HG02759 (cell line): Measurements from ENCODE around the gene FLAD1.
"Not testable (repeated sequence)": the region's sequence is repeated elsewhere in the genome, so short reads cannot be mapped to it uniquely, and the experiment has no call there.

Experiments used
- ATAC-seq: cut with Tn5 transposase; IDR thresholded peaks from one replicate; pipeline ENCODE4 v1.9.1; 2021; ENCODE audit warnings: mild to moderate bottlenecking, moderate library complexity; ENCODE audit not compliant: unreplicated experiment

Gene FLAD1

DNA sequence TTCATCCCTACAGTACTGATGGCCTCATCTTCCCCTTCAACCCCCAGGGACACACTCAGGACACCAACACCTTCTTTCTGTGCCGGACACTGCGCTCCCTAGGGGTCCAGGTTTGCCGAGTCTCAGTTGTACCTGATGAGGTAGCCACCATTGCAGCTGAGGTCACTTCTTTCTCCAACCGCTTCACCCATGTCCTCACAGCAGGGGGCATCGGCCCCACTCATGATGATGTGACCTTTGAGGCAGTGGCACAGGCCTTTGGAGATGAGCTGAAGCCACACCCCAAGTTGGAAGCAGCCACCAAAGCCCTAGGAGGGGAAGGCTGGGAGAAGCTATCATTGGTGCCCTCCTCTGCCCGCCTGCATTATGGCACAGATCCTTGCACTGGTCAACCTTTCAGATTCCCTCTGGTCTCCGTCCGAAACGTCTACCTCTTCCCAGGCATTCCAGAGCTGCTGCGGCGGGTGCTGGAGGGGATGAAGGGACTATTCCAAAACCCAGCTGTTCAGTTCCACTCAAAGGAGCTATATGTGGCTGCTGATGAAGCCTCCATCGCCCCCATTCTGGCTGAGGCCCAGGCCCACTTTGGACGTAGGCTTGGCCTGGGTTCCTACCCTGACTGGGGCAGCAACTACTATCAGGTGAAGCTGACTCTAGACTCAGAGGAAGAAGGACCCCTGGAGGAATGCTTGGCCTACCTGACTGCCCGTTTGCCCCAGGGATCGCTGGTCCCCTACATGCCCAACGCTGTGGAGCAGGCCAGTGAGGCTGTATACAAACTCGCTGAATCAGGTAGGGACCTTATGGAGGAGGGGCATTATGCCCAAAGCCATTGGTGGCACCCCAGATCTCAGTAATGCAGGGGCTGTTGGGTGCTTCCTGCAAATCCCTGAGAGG is 5.2 kb downstream of the FLAD1 start:
- no peak for ATAC-seq

DNA sequence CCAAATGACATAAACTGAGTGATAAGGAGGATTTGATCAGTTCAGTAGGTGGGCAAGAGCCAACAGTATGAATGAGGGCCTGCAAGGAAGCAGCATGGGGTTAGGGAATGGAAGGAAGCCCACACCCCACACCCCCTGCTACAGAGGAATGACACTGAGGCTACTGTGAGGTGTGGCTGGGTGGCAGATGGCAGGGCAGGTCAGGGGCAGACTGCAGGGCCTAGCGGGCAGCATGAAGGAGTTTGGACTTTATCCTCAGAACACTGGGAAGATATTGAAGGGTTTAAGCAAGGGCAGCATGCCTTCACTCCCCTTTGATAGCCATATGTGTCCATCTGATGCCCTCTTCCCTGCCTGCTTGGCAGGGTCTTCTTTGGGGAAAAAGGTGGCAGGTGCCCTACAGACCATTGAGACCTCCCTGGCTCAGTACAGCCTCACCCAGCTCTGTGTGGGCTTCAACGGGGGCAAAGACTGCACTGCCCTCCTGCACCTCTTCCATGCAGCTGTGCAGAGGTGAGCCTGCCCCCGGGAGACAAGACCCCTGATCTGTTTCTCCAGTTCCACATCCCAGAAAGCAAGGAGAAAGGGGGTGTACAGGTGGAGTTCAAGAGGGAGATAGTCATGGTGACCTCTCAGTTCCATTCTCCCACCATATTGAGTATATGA is 6.2 kb downstream of the FLAD1 start:
- ATAC-seq = no peak

DNA sequence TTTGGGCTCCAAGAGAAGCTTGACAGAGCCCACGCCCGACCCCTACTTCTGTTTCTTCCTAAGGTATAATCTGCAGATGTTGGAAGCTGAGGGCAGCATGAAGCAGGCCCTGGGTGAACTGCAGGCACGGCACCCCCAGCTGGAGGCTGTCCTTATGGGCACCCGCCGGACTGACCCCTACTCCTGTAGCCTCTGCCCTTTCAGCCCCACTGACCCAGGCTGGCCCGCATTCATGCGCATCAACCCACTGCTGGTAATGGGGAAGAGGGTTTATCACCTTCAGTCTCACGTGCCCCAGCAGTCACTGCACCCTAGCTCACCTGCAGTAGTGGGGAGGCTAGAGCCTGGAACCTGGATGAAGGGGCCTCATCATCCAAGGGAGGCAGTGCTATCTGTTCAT is 7.1 kb downstream of the FLAD1 start:
- ATAC-seq = no peak

DNA sequence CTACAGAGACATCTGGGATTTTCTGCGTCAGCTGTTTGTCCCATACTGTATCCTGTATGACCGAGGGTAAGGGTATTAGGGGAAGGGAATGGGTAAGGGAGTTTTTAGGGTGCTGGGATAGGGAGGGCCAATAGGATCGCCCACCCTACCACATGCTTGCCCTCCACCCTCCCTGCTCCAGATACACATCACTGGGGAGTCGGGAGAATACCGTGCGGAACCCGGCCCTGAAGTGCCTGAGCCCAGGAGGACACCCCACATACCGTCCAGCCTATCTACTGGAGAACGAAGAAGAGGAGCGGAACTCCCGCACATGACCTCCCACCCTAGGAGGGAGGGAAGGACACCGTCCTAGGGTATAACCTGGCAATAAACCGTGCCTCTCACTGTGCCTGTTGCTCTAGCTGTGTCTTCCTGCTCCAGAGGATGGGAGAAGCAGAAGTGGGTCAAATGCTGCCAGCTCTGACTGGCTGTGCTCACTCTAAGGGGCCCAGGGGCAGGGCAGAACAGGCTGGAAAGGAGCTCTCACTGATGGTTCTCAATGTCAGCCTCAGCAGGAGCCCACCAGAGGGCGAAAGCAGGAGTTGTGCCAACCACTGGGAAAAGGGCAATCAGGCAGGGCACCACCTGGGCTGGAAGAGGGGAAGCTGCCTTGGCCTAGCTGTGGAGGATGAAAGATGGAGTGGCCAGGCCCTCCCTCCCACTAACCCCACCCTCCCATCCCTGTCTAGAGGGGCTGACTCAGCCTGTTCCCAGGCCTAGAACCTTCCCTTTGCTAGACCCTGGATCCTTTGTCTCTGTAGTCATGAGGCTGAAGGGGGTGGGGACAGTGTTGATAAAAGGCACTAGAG is 9.8 kb downstream of the FLAD1 start:
- ATAC-seq = no peak

DNA sequence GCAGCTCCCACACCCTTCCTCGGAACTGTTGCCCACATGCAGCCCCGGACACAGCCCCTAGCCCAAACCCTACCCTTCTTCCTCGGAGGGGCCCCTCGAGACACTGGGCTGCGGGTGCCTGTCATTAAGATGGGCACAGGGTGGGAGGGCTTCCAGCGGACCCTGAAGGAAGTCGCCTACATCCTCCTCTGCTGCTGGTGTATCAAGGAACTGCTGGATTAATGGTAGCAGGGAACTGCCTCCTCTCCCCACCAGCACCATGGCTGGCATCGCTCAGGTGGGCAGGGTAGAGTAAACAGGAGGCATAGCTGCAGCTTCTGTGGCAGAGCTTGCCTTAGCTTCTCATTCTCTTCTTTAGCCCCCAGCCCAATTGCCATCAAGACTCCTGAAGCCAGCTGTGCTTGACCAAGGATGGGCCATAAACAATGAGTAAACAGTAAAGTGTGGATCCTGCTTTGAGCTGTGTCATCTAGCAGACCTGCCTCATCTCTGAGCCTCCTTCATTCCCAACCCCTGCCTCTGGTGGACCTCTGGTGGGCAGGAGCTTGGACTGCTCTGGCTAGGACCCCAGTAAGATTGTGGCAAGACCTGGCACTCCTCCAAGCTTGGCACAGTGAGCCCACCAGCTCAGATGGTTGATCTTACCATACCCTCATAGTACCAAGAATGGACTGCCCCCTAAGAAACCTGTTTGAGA is 10.6 kb downstream of the FLAD1 start, which contains the start of gene LENEP:
TSS of gene LENEP (plus strand) at position 15 of the 697 bp plus-strand sequence. CDS start at position 37, 22 bp downstream.
- ATAC-seq = no peak

DNA sequence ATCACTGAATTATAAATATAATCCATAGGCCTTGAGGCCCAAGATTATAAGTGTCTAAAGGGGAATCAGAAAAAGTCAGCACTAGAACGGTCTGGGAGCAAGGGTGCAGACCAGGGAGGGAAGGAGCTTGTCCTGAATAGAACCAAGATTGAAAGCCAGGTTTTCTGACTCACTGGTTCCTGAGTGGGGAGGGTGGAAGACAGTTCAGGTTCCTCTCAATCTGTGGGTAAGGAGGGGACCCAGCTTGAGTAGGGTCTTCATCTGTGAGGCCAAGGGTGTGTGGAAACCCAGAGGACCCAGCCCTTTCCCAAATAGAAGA is 11.1 kb downstream of the FLAD1 start:
- no peak for ATAC-seq

DNA sequence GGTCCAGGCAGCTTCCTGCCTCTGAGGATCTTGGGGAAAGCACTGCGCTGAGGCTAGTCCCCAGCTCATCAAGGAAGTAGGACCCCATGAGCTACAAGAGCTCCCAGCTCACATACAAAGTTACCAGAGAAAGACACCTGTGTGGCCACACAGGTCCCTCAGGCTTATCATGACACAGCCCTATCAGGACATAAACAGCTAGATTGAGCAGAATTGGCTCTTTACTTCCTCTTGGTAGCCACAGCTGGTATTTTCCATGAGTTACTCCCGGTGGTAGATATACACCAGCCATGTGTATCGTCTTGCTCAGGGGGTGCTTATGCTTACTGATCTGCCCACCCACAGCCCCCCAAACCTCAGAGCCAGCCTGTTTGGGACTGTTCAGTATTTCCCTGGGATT is 11.4 kb downstream of the FLAD1 start:
- ATAC-seq = no peak

DNA sequence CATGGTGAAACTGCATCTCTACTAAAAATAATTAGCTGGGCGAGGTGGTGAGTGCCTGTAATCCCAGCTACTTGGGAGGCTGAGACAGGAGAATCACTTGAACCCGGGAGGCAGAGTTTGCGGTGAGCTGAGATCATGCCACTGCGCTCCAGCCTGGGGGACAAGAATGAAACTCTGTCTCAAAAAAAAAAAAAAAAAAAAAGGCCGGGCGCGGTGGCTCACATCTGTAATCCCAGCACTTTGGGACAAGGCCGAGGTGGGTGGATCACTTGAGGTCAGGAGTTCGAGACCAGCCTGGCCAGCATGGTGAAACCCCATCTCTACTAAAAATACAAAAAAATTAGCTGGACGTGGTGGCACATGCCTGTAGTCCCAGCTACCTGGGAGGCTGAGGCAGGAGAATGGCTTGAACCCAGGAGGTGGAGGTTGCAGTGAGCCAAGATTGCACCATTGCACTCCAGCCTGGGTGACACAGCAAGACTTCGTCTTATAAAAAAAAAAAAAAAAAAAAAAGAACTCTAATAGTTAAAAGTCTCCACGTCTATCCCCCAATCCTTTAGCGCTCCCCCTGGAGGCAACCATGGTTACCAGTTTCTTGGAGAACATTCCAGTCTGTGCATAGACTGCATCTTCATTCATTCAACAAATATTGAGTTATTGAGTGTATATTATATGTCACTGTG is 12.3 kb downstream of the FLAD1 start:
- ATAC-seq = not testable (repeated sequence)

DNA sequence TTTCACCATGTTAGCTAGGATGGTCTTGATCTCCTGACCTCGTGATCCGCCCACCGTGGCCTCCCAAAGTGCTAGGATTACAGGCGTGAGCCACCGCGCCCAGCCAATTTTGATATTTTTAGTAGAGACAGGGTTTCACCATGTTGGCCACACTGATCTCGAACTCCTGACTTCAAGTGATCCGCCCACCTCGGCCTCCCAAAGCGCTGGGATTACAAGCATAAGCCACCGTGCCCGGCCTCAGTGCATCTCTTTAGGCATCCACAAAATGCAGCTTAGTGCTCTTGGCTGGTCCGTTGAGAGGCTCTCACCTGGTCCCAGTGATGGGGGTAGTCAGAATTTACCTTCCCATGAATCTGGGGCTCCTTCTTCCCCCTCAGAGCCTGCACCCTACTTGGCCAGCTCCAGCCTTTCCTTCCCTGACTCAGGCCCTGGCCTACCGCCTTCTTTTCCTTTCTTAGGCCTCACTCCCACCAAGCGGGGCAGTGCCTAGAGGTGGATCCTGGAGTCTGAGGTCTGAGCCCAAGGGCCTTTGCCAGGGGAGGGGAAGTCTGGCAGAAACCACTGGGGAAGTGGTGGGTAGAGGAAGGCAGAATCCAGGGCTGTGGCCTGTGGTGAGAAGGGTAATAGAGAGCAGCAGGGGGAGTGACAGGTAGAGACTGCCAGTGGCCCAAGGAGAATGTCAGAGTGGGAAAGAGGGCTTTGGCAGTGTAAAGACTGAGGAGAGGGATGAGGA is 14.0 kb downstream of the FLAD1 start:
- ATAC-seq = no peak

DNA sequence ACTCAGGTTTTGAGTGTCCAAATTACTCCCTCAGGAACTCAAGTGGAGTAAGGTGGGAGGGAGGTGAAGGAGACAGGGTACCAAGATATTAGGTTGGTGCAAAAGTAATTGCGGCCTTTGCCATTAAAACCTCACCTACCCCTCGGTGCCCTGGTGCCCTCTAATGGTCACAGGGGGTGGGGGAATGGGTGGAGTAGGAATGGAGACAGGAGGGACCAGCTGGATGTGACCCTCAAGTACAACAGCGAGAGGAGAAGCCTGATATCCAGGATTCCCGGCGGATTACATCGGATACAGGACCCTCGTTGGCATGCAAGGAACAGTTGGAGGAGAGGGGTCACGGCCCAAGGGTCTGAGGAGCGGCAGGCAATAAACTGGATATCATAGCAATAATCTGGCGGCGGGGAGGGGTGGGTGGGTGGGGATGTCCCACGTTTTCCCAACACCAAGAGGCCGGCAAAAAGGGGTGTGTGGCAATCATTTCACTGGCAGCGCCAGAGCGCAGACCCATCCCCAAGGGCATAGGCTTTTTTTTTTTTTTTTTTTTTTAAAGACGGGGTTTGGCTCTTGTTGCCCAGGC is 15.1 kb downstream of the FLAD1 start:
- no peak for ATAC-seq

DNA sequence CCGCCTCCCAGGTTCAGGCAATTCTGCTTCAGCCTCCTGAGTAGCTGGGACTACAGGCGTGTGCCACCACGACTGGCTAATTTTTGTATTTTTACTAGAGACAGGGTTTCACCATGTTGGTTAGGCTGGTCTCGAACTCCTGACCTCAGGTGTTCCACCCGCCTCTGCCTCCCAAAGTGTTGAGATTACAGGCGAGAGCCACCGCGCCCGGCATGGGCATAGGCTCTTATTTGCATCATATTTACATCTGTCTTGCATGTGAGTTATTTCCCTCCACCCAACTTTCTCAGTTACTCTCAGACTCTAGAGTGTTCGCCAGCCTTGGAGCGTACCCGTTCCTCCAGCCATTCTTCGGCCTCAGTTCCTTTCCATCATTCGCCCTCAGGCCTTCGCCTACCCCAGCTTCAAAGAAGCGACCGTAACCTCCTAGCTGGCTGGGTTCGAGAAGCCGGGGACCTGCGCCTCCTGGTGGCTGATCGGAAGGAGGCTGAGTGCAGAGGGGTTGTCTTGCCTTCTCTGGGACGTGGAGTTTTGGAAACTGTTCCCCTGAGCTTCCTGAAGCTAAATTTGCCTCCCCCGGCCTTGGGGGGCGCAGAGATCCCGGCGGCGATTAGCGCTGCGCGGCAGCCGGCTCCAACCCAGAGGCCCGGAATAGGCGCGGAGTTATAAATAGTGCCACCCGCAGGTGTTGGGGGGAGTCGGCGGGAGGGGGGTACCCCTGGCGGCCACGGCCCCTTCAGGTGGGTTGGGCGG is 15.8 kb downstream of the FLAD1 start:
- no peak for ATAC-seq

DNA sequence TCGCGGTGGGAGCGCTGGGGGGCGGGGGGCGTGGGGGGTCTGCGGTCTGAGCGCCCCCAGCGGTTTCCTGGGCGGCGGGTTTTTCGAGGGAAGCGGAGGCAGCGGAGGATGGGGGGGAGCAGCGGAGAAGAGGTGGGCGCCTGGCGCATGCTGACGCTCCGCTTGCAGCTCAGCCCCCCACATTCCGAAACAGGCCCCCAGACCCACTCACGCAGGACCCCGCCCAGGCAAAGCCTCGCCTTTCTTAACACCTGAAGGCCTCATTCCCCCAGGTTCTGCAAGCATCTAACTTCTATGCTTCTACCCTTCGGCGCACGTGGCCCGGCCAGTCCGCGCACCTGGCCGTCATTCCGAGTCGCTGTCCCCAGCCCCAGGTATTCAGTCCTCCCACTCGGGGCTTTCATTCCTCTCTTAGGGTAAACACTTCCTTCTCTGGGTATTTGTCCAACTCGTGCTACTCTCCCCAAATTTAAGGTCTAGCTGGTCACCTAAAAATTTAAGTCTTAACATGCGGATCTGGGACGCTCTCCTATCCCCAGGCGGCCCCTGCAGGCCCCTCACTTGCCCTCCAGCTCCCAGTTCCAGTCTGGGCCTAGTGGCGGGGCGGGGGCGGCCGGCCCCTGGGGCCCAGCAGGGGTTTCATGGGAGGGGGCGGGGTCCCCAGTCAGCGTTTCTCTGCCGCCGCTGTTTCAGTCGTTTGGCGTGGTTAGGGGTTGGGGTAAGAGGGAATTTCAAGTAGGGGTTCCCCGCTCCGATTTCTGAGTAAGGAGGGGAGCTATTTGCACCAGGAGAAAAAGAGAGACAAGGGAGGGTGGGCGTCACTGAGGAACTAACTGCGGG is 16.6 kb downstream of the FLAD1 start:
- ATAC-seq = no peak

DNA sequence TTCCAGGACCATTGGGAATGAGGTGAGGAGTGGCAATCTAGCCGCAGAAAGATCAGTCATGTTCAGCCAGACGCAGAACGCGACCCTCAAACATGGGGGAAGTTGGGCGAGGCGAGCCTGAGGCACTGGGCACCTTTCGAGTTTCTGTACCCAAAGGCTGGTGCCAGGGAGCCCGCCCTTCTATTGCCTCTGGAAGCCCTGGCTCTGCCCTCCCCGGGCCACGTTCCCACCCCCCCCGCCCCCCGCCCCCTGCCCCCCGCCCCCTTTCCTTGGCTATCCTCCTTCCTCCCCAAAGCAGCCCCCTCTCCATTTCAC is 17.2 kb downstream of the FLAD1 start:
- ATAC-seq = no peak

DNA sequence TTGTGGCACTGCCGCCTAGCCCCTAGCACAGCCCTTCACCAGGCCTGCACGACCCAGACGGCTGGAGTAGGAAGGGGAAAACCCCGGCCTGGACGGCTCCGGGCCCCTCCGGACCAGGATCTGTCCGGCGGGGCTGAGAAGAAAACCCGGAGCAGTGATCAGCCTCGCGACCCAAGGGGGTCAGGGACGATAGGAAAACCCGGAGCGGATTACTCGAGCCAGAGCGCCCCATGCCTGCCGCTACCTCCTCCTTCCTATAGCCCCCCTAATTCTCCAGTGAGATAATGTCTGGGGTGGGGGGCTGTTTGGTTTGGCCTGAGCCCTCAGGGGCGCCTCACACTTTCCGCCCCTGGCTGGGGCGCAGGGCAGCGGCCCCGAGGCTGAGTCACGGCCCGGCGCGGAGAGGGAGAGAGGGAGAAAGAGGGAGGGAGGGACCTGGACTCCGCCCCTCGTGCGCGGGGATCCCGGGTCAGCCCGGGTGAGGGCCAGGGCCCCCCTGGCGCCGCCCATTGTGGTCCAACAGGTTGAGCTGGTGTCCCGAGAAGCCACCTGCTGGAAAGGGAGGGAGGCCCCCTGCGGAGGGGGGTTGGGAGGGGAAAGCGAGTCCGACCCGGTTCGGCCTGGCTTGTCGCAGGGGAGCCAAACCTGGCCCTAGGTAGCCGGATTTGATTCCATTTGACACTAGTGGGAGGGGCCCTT is 17.7 kb downstream of the FLAD1 start:
- ATAC-seq = peak; percentile 43

DNA sequence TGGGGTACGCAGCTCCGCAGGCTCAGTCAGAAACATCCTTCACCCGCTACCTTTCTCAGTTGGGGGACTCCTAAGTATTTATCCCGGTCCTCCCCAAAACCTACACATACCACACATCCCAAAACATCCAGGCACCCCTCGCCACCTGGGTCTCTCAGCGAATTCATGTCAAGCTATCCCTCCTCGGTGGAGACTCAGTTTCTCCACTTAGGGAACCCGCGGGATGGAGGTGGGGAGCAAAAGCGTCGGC is 18.2 kb downstream of the FLAD1 start:
- no peak for ATAC-seq

DNA sequence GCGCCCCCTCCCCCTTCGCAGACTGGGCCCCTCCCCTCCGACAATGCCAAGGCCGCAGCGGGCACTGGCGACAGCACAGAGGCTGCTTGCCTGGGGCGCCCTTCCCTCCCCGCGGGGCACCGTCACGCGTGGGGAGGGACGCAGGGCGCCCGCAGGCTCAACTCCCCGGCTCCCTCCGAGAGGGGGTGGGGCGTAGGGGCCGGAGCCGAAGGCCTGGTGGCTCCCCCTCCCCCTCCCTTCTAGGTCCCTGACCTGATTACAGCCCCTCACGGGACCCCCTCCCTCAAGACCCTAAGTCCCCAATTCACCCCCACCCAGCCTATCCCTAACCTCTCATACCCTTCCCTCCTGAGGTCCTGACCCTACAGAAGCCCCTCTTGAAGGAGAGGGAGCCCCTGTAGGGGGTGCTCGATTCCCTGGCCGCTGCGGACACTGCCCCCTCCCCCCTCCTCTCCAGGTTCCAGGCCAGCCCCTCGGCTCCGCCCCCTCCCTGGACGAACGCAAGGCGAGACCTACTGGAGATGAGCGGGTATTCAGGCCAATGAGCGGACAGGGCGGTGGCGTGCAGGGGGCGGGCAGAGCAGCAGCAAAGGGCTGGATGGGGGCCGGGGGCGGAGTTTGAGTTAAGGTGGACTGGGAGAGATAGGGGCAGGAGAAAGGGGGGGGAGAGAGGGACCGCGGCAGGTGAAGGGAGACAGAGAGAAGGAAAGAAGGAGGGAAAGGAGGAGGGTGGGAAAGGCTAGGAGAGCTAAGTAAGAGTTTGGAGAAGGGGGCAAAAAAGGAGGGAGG is 18.7 kb downstream of the FLAD1 start:
- peak; percentile 53 for ATAC-seq
